Stimulated activated CD8-positive, alpha-beta memory T cell treated with anti-CD3 and anti-CD28 coated beads, Interleukin-15, amount 100 ng/mL, for 4 hours (primary cell): ENCODE results near the gene FGF21.
"Not testable (repeated sequence)": the region's sequence is repeated elsewhere in the genome, so short reads cannot be mapped to it uniquely, and the experiment has no call there.

ENCODE experiments used
- DNase-seq, 2 donors: peaks; one replicate each; pipeline ENCODE4 v3.0.0-alpha.2; 2020; ENCODE audit warnings: low read depth in 2 of 2

Gene FGF21

GRCh38 chr19:48755084-48755641, at the start of gene FGF21:
FGF21 (plus strand) TSS chr19:48755524; CDS start chr19:48756237, 713 bp downstream.
- no peak for DNase-seq

- DNase-seq: no peak
These were observed 46.9 kb upstream of the FGF21 start for GRCh38 chr19:48708471-48708870.

- no peak for DNase-seq
These were observed 44.1 kb upstream of the FGF21 start for GRCh38 chr19:48711106-48711662.

GRCh38 chr19:48713041-48713863, 42.1 kb upstream of the FGF21 start:
- no peak for DNase-seq

GRCh38 chr19:48713864-48714755, 41.2 kb upstream of the FGF21 start:
- DNase-seq: peak; percentile 94 to 95

- DNase-seq: no peak
These were observed 40.3 kb upstream of the FGF21 start for GRCh38 chr19:48714759-48715675.

GRCh38 chr19:48715681-48716171, 39.6 kb upstream of the FGF21 start:
- no peak for DNase-seq

- no peak for DNase-seq
These were observed 38.6 kb upstream of the FGF21 start for GRCh38 chr19:48716562-48717291.

GRCh38 chr19:48718106-48718505, 37.2 kb upstream of the FGF21 start:
- DNase-seq: not testable (repeated sequence)

GRCh38 chr19:48718711-48719231, 36.6 kb upstream of the FGF21 start:
- DNase-seq: no peak

GRCh38 chr19:48719263-48720171, 35.8 kb upstream of the FGF21 start, which contains the start of gene MAMSTR:
MAMSTR (minus strand) TSS chr19:48719725; CDS start chr19:48719031, 694 bp downstream.
- no peak for DNase-seq

GRCh38 chr19:48720251-48720612, 35.1 kb upstream of the FGF21 start:
- DNase-seq: no peak

GRCh38 chr19:48720613-48721296, 34.6 kb upstream of the FGF21 start:
- DNase-seq: peak; percentile 64 to 83

GRCh38 chr19:48722196-48722708, 33.1 kb upstream of the FGF21 start:
- no peak for DNase-seq

GRCh38 chr19:48724796-48725753, 30.2 kb upstream of the FGF21 start:
- no peak for DNase-seq

GRCh38 chr19:48726556-48726955, 28.8 kb upstream of the FGF21 start:
- no peak for DNase-seq
